ENCODE results near the gene KISS1R. TPM values are rescaled to one million over a fixed set of nuclear protein-coding genes. Genes with fewer than 3 reads are reported as not detected.

KISS1R gene
- total RNA-seq, 1 donor from 2014 or later: not detected

DNA sequence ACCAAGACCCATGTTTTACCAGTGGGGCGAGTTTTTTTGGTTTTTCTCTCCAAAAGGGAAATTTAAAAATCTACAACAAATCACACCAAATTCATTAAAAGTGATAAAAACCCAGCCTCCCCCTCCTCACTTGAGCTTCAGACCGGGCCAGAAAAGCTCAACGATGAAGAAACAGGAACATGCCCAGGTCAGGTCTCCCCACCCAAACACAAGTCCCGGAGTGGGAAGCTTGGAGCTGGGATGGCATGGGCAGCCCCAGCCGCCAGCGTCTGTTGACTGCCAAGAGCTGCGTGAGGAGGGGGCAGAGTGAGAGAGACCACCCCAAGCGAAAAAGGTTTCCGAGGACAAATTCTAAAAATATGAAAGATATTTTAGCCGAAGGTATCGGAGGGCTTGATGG, 20.1 kb upstream of the KISS1R start:
- Histone ChIP-seq H3K9me3 (replicated peaks) (no peaks in the 10 kb centered on the region), H3K27me3 (ENCODE audit: low read depth) (no peaks in the 10 kb centered on the region), H3K4me1 (peaks cover 14% of the 10 kb centered on the region), H3K27ac (replicated peaks) (no peak overlapping the region), H3K4me3 (no peak overlapping the region), H3K36me3 (peaks cover 27% of the 10 kb centered on the region)
- DNase-seq: no peak
- TF ChIP-seq, protein P1, sequence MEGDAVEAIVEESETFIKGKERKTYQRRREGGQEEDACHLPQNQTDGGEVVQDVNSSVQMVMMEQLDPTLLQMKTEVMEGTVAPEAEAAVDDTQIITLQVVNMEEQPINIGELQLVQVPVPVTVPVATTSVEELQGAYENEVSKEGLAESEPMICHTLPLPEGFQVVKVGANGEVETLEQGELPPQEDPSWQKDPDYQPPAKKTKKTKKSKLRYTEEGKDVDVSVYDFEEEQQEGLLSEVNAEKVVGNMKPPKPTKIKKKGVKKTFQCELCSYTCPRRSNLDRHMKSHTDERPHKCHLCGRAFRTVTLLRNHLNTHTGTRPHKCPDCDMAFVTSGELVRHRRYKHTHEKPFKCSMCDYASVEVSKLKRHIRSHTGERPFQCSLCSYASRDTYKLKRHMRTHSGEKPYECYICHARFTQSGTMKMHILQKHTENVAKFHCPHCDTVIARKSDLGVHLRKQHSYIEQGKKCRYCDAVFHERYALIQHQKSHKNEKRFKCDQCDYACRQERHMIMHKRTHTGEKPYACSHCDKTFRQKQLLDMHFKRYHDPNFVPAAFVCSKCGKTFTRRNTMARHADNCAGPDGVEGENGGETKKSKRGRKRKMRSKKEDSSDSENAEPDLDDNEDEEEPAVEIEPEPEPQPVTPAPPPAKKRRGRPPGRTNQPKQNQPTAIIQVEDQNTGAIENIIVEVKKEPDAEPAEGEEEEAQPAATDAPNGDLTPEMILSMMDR (IDR thresholded peaks at IDR 0.05; ENCODE audit: borderline replicate concordance): no peak
- intact Hi-C loops (cut with micrococcal nuclease): no loop called here

DNA sequence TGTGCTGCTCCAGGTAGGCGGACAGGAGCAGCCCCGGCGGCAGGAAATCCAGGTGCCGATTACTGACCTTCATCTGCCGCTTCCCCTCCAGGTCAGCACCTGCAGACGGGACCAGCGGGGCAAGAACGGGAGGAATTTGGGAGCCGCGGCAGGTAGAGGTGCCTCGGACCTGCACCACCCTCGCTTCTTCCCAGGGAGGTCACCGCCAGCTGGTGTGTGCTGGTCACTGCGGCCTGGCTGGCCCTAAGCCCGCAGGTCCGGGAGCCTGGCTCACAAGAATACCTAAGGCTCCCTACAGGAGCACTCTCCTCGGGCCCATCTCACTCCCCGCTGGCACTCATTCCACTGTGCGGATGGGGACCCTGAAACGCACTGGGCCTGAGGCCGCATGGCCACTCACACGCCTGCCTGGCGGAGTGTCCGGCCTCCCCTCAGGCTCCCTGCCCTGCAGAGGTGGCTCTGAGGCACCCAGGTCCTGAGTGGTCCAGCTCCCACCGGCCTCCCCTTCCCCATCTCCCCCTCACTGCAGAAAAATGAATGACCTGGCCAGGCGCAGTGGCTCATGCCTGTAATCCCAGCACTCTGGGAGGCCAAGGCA, 19.6 kb upstream of the KISS1R start:
- Histone ChIP-seq H3K27me3 (ENCODE audit: low read depth) (no peaks in the 10 kb centered on the region), H3K36me3 (peaks cover 30% of the 10 kb centered on the region), H3K27ac (replicated peaks) (no peak overlapping the region), H3K4me1 (peaks cover 9% of the 10 kb centered on the region), H3K4me3 (no peak overlapping the region), H3K9me3 (replicated peaks) (no peaks in the 10 kb centered on the region)
- intact Hi-C loops (cut with micrococcal nuclease): no loop called here
- DNase-seq: no peak
- TF ChIP-seq, protein P1 (IDR thresholded peaks at IDR 0.05; ENCODE audit: borderline replicate concordance): no peak

DNA sequence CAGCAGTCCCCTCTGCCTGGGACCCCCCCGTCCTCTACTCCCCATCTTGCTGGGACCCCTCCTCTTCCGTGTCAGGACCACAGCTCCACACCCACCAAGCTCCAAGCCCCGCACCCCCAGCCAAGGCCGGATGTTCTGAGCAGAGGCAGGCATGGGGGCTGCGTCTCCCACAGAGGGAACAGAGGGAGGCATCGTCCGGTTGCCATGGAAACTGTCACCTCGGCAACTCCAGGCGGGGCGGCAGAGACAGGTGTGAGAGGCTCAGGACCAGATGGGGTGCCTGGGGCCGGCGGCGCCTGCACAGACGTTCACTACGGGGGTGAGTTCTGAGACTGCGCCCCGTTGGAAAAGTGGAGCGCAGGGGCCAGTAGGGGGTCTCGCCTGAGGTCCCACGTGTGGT, 18.5 kb upstream of the KISS1R start:
- Histone ChIP-seq H3K27ac (replicated peaks) (no peak overlapping the region), H3K36me3 (peaks cover 30% of the 10 kb centered on the region), H3K4me1 (peaks cover 3% of the 10 kb centered on the region), H3K4me3 (no peak overlapping the region), H3K9me3 (replicated peaks) (no peaks in the 10 kb centered on the region), H3K27me3 (ENCODE audit: low read depth) (no peaks in the 10 kb centered on the region)
- intact Hi-C loops (cut with micrococcal nuclease): no loop called here
- DNase-seq: no peak
- TF ChIP-seq, protein P1 (IDR thresholded peaks at IDR 0.05; ENCODE audit: borderline replicate concordance): no peak

DNA sequence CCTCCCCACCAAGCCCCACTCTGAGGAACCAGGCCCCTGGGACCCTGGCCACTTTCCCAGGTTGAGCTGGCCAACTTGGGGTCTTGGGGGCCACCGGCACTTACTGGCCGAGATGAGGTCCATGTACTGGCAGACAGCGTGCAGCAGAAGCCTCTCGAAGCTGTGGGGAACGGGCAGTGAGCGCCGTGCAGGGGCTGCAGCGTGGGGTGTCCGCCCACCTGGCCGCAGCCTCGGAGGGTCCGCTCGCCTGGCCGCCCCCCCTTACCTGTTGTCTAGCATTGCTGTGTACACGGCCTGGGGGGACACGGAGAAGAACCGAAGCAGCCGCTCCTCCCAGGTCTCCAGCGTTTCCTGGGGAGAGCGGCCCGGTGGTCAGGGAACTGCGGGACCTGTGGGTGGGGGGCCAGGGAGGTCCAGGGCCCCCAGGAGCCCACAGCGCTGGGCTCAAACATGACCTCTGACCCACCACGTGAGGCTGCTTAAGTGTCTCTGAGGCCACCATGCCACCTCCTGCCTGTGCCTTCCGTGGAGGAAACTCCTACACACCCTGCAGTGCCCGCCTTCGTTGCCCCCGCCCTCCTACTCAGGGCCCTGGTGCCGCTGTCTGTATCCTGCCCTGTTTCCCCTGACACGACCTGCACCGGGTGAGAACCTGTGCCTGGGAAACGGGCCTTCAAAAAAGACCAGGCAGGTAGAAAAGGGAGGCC, 17.6 kb upstream of the KISS1R start:
- no peak overlapping the region for H3K27ac ChIP-seq (replicated peaks)
- H3K9me3 ChIP-seq (replicated peaks): no peaks in the 10 kb centered on the region
- H3K4me1 ChIP-seq: no peaks in the 10 kb centered on the region
- no peaks in the 10 kb centered on the region for H3K27me3 ChIP-seq (ENCODE audit: low read depth)
- intact Hi-C loops (cut with micrococcal nuclease): no loop called here
- H3K36me3 ChIP-seq: peaks cover 30% of the 10 kb centered on the region
- no peak for DNase-seq
- TF ChIP-seq, protein P1 (IDR thresholded peaks at IDR 0.05; ENCODE audit: borderline replicate concordance): no peak
- H3K4me3 ChIP-seq: no peak overlapping the region

DNA sequence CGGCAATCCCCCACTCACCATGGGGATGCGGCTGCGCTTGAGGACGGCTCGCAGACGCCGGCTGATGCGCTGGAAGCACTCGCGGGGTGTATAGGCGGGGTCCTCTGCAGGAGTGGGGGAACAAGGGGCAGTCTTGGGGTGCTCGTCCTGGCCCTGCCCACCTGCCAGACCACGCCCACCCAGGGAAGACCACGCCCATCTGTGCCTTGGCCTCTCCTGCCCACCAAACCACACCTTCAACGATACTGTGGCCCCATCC, 17.2 kb upstream of the KISS1R start:
- no peak for DNase-seq
- TF ChIP-seq, protein P1 (IDR thresholded peaks at IDR 0.05; ENCODE audit: borderline replicate concordance): no peak
- Histone ChIP-seq H3K27me3 (ENCODE audit: low read depth) (no peaks in the 10 kb centered on the region), H3K9me3 (replicated peaks) (no peaks in the 10 kb centered on the region), H3K4me1 (no peaks in the 10 kb centered on the region), H3K4me3 (no peak overlapping the region), H3K36me3 (peaks cover 30% of the 10 kb centered on the region), H3K27ac (replicated peaks) (no peak overlapping the region)
- intact Hi-C loops (cut with micrococcal nuclease): no loop called here

All from left ventricle myocardium inferior (tissue), 1 donor.